Fibroblast of villous mesenchyme (primary cell): ENCODE data around the gene CFAP58. TPM values are rescaled to one million over a fixed set of nuclear protein-coding genes. Genes with fewer than 3 reads are reported as not detected.

Source experiments
- DNase-seq: peaks from one replicate; pipeline ENCODE4 v3.0.0-alpha.2; 2010; ENCODE audit warnings: low read depth
- H3K4me3 ChIP-seq: 2 replicates; pipeline ENCODE4 v1.5.1; 2011; ENCODE audit warnings: low read depth, mild to moderate bottlenecking, low read length
- total RNA-seq: library from RNA; depleted of rRNA; stranded (reverse); fragments of >200 nt; gene quantifications from 2 replicates; pipeline ENCODE4 v1.2.3, GENCODE V29; 2012
- TF ChIP-seq, protein P1 (sequence below): IDR thresholded peaks from 2 replicates; pipeline ENCODE4 v1.5.1; 2012; ENCODE audit warnings: low read depth, mild to moderate bottlenecking, low read length; ENCODE audit not compliant: insufficient read depth

CFAP58 gene
- total RNA-seq, 1 donor = 0.43 TPM

DNA sequence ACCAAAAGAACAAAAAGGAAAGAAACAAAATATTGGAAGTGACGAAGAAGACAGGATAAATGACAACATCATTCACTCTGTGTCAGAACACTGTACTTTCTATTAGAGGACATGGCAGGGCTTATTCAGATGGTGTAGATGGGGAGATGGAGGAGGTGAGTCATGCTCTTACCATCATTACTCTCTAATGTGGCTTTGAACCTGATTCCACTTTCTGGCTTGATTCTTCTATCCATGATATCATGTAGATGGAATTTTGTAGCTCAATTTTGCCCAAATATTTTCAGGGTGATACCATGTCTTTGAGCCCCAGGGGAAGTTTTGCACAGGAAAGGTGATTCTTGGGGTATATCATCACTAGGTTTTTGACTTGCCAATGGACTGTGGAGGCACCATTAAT is 91.7 kb downstream of the CFAP58 start:
- TF ChIP-seq, protein P1, sequence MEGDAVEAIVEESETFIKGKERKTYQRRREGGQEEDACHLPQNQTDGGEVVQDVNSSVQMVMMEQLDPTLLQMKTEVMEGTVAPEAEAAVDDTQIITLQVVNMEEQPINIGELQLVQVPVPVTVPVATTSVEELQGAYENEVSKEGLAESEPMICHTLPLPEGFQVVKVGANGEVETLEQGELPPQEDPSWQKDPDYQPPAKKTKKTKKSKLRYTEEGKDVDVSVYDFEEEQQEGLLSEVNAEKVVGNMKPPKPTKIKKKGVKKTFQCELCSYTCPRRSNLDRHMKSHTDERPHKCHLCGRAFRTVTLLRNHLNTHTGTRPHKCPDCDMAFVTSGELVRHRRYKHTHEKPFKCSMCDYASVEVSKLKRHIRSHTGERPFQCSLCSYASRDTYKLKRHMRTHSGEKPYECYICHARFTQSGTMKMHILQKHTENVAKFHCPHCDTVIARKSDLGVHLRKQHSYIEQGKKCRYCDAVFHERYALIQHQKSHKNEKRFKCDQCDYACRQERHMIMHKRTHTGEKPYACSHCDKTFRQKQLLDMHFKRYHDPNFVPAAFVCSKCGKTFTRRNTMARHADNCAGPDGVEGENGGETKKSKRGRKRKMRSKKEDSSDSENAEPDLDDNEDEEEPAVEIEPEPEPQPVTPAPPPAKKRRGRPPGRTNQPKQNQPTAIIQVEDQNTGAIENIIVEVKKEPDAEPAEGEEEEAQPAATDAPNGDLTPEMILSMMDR = no peak
- no peak overlapping the region for H3K4me3 ChIP-seq
- no peak for DNase-seq

DNA sequence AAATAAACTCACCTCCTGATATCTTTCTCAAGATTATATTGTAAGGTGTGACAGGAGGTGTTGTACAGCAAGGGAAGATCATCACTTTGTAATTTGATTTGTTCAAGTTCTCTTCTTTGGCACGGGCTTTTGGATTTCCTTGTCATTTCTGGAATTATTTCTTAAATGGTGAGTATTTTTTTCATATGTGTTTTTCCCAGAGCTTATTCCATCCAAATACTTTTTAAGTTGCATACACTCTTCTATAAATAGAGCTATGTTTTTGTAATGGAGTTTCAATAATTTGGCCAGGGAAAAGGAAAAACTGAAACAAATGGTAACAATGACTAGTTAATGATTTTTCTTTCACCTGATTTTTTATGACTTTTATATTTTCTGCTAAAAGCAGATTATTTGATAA is 92.5 kb downstream of the CFAP58 start:
- no peak for DNase-seq
- no peak overlapping the region for H3K4me3 ChIP-seq
- TF ChIP-seq, protein P1 = no peak

DNA sequence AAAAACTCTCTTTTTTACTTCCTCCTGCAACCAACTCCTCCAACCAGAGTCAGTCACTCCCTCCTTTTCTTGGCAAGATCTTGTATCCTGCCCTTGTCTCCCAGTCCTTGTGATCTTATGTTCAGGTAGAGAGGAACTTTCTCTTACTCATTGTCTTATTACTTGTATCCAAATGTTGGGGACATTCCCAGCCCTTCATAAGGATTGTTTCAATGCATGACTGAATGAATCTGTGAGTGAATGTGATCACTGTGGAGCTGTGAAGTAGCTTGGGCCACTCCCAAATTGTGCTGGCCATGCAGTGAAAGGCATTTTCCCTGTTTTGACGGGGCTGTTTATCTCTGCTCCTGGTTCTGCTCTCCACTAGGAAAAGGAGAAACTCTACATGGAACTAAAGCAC is 93.7 kb downstream of the CFAP58 start:
- no peak overlapping the region for H3K4me3 ChIP-seq
- TF ChIP-seq, protein P1 = no peak
- no peak for DNase-seq

DNA sequence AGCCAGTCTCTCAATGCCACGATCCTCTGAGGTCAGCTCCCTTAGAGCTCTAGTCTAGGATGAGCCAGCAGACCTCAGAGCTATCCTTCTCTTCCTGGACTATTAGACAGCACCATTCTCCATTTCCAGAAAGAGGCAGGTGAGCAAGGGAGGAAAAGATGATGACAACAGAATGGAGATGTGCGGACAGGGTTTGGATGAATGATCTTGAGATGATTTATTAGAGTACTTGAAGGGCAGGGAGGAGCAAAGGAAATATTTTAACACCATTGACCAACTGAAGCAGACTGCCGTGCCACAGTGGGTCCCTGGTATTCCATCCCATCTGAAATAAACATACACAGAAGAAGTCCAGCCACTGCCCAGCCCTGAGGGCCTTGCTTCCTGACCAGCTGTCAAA is 94.3 kb downstream of the CFAP58 start:
- no peak for DNase-seq
- no peak overlapping the region for H3K4me3 ChIP-seq
- TF ChIP-seq, protein P1 = no peak

DNA sequence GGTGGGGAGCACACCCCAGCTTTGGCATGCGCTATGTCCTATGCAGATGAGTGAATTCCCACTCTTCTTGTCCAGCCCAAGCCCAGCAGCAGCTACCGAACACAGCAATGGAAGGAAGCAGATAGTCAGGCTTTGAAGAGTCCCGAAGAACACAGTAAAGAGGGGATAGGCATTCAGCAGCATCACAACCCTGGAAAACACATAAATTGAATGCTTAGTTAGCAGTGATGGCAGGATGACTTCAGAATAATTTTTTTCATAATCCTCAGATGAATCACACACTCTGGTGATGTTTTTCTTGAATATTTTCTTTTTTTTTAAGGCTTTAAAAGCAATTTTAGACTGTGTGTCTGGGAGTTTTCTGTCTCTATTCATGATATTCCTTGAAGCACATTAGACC is 95.8 kb downstream of the CFAP58 start:
- TF ChIP-seq, protein P1 = no peak
- H3K4me3 ChIP-seq = no peak overlapping the region

DNA sequence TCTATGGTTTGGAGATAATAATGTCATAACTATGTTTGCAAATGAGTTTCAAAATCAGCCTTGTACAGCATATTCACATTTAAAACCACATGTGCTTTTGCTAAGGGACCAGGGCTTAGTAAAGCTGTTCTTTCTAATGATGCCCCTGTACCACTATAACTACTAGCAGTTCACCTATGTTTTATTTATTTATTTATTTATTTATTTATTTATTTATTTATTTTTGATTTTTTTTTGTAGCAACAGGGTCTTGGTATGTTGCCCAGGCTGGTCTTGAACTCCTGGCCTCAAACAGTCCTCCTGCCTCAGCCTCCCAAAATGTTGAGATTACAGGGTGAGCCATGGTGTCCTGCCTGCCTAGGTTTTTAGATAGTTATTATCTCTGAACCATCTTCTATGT is 96.9 kb downstream of the CFAP58 start:
- no peak for DNase-seq
- H3K4me3 ChIP-seq = no peak overlapping the region
- TF ChIP-seq, protein P1 = no peak

More for the DNA sequence above, 95.8 kb downstream of the CFAP58 start:
- no peak for DNase-seq

DNA sequence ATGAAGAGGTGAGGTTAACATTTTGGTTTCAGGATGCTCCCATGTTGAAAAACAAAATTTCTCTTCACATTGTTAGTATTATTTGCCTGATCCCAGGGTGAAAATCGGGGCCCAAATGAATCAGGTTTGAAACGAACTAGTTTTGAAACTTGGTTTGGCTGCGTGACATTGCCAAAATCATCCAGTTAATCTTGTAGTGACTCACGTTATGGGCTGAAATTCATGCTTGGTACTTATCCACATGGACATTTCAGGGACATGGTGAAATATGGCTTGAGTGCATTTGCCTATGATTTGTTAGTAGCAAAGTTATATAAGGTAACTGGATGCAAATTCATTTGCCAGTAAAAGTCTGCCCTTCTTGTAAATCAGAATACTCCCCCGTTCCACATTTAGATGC is 97.3 kb downstream of the CFAP58 start:
- H3K4me3 ChIP-seq = no peak overlapping the region
- no peak for DNase-seq
- TF ChIP-seq, protein P1 = no peak
